ENCODE results near the gene ENPP5. TPM values are rescaled to one million over a fixed set of nuclear protein-coding genes. Genes with fewer than 3 reads are reported as not detected.

Gene ENPP5
- total RNA-seq, 1 donor from 2014 or later, result 1.4 TPM

DNA sequence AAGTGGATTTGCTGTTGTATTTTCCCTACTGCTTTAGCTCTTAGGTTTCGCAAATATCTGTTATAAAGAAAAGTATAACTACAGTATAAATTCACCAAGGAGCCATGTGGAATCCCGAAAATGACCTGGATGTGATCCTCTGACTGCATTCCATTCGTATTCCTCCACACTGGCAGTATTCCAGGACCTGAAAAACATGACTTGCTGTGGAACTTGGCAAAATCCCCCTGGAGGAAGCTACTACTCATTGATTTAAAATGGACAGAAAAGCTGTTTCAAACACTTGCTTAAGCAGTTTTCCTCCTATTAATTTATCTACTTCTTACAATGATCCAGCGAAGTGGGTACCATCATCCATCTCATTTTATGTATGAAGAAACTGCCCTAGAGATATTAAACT, 13.3 kb upstream of the ENPP5 start:
- peaks cover 10% of the 10 kb centered on the region for H3K4me1 ChIP-seq (ENCODE audit: insufficient read depth, low read length)
- no peaks in the 10 kb centered on the region for H3K79me2 ChIP-seq (ENCODE audit: insufficient read depth, low read length)
- peak overlapping the region; percentile 33 for H3K27ac ChIP-seq (ENCODE audit: low read depth, low read length)
- H3K36me3 ChIP-seq (ENCODE audit: insufficient read depth, low read length), result no peaks in the 10 kb centered on the region
- Mint-ChIP-seq H3K4me3 (ENCODE audit: unreplicated experiment) (no peak overlapping the region), H3K27me3 (ENCODE audit: low read depth, unreplicated experiment) (peaks cover 1% of the 10 kb centered on the region), H3K36me3 (ENCODE audit: low read depth, unreplicated experiment) (no peaks in the 10 kb centered on the region), H3K9me3 (ENCODE audit: unreplicated experiment) (no peaks in the 10 kb centered on the region), H3K4me1 (ENCODE audit: low read depth, unreplicated experiment) (no peaks in the 10 kb centered on the region), H3K27ac (ENCODE audit: unreplicated experiment) (no peak overlapping the region)
- DNase-seq (ENCODE audit: low read depth) (peak; percentile 91), FAIRE-seq (peak; percentile 91)
- peak overlapping the region; percentile 52 for H3K4me2 ChIP-seq (ENCODE audit: low read length)
- H3K4me3 ChIP-seq (ENCODE audit: insufficient read depth, low read depth, low read length), result no peak overlapping the region
- H3K27me3 ChIP-seq (ENCODE audit: insufficient read depth, low read length), result no peaks in the 10 kb centered on the region
- peak; percentile 14 for TF ChIP-seq CTCF (IDR thresholded peaks at IDR 0.05; ENCODE audit: insufficient read depth, low read depth, low read length)
- TF ChIP-seq EZH2 (IDR thresholded peaks at IDR 0.05; ENCODE audit: insufficient read depth, low read length), result no peak
- no peak overlapping the region for H2AFZ ChIP-seq (ENCODE audit: low read depth, low read length)
- H4K20me1 ChIP-seq (ENCODE audit: insufficient read depth, low read length), result no peaks in the 10 kb centered on the region
- H3K9me3 ChIP-seq (ENCODE audit: insufficient read depth, low read depth, low read length), result no peaks in the 10 kb centered on the region
- H3K9ac ChIP-seq (ENCODE audit: low read length), result no peak overlapping the region

GRCh38 chr6:46175976-46176375, 5.2 kb upstream of the ENPP5 start:
- Histone ChIP-seq H4K20me1 (ENCODE audit: insufficient read depth, low read length) (no peaks in the 10 kb centered on the region), H3K4me2 (ENCODE audit: low read length) (no peak overlapping the region), H3K27ac (ENCODE audit: low read depth, low read length) (no peak overlapping the region), H3K9ac (ENCODE audit: low read length) (no peak overlapping the region), H3K9me3 (ENCODE audit: insufficient read depth, low read depth, low read length) (no peaks in the 10 kb centered on the region), H3K27me3 (ENCODE audit: insufficient read depth, low read length) (peaks cover 14% of the 10 kb centered on the region), H3K79me2 (ENCODE audit: insufficient read depth, low read length) (no peaks in the 10 kb centered on the region), H3K36me3 (ENCODE audit: insufficient read depth, low read length) (no peaks in the 10 kb centered on the region), H3K4me3 (ENCODE audit: insufficient read depth, low read depth, low read length) (no peak overlapping the region), H2AFZ (ENCODE audit: low read depth, low read length) (no peak overlapping the region), H3K4me1 (ENCODE audit: insufficient read depth, low read length) (no peaks in the 10 kb centered on the region)
- DNase-seq (ENCODE audit: low read depth) (no peak), FAIRE-seq (no peak)
- H3K4me3 Mint-ChIP-seq (ENCODE audit: unreplicated experiment), result no peak overlapping the region
- TF ChIP-seq CTCF (IDR thresholded peaks at IDR 0.05; ENCODE audit: insufficient read depth, low read depth, low read length), result no peak
- TF ChIP-seq EZH2 (IDR thresholded peaks at IDR 0.05; ENCODE audit: insufficient read depth, low read length), result no peak
- H3K36me3 Mint-ChIP-seq (ENCODE audit: low read depth, unreplicated experiment), result no peaks in the 10 kb centered on the region
- H3K9me3 Mint-ChIP-seq (ENCODE audit: unreplicated experiment), result peaks cover 2% of the 10 kb centered on the region
- peaks cover 13% of the 10 kb centered on the region for H3K27me3 Mint-ChIP-seq (ENCODE audit: low read depth, unreplicated experiment)
- no peak overlapping the region for H3K27ac Mint-ChIP-seq (ENCODE audit: unreplicated experiment)
- no peaks in the 10 kb centered on the region for H3K4me1 Mint-ChIP-seq (ENCODE audit: low read depth, unreplicated experiment)

DNA sequence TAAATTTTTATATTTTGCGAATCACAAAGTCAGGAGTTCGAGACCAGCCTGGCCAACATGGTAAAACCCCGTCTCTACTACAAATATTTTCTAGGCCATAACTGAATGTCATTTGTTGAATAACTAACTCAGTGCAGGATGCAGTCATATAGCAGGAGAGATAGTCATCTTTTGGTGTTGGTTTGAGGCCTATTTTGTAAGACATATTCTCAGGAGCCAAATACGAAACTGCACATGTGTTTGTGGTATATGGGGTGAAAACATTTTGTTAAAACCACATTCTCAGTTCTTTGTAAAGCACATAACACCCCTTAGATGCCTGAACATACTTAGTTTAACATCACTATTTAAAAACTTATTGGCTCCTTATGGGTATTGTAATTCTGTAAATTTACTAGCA, 4.7 kb upstream of the ENPP5 start:
- Histone ChIP-seq H2AFZ (ENCODE audit: low read depth, low read length) (no peak overlapping the region), H3K79me2 (ENCODE audit: insufficient read depth, low read length) (no peaks in the 10 kb centered on the region), H3K9ac (ENCODE audit: low read length) (no peak overlapping the region), H3K9me3 (ENCODE audit: insufficient read depth, low read depth, low read length) (no peaks in the 10 kb centered on the region), H3K27me3 (ENCODE audit: insufficient read depth, low read length) (peaks cover 15% of the 10 kb centered on the region), H3K4me3 (ENCODE audit: insufficient read depth, low read depth, low read length) (no peak overlapping the region), H3K27ac (ENCODE audit: low read depth, low read length) (no peak overlapping the region), H3K36me3 (ENCODE audit: insufficient read depth, low read length) (no peaks in the 10 kb centered on the region), H3K4me2 (ENCODE audit: low read length) (no peak overlapping the region), H3K4me1 (ENCODE audit: insufficient read depth, low read length) (no peaks in the 10 kb centered on the region), H4K20me1 (ENCODE audit: insufficient read depth, low read length) (no peaks in the 10 kb centered on the region)
- Mint-ChIP-seq H3K27me3 (ENCODE audit: low read depth, unreplicated experiment) (peaks cover 13% of the 10 kb centered on the region), H3K9me3 (ENCODE audit: unreplicated experiment) (peaks cover 2% of the 10 kb centered on the region), H3K4me3 (ENCODE audit: unreplicated experiment) (no peak overlapping the region), H3K36me3 (ENCODE audit: low read depth, unreplicated experiment) (no peaks in the 10 kb centered on the region), H3K4me1 (ENCODE audit: low read depth, unreplicated experiment) (no peaks in the 10 kb centered on the region), H3K27ac (ENCODE audit: unreplicated experiment) (no peak overlapping the region)
- no peak for DNase-seq (ENCODE audit: low read depth)
- no peak for FAIRE-seq
- TF ChIP-seq EZH2 (IDR thresholded peaks at IDR 0.05; ENCODE audit: insufficient read depth, low read length) (no peak), CTCF (IDR thresholded peaks at IDR 0.05; ENCODE audit: insufficient read depth, low read depth, low read length) (no peak)
